GM18520 (cell line): ENCODE results near the gene HOXB4.

Source experiments
- ATAC-seq: cut with Tn5 transposase; IDR thresholded peaks from one replicate; pipeline ENCODE4 v1.9.1; 2021; ENCODE audit not compliant: unreplicated experiment

The HOXB4 gene

GRCh38 chr17:48601539-48602425 is 23.6 kb upstream of the HOXB4 start:
- no peak for ATAC-seq

GRCh38 chr17:48601207-48601538 is 23.0 kb upstream of the HOXB4 start:
- no peak for ATAC-seq

GRCh38 chr17:48600244-48601098 is 22.3 kb upstream of the HOXB4 start:
- no peak for ATAC-seq

GRCh38 chr17:48599354-48599753 is 21.2 kb upstream of the HOXB4 start:
- ATAC-seq = no peak

- no peak for ATAC-seq
Observed at GRCh38 chr17:48598736-48599135, 20.6 kb upstream of the HOXB4 start.

GRCh38 chr17:48597778-48598631 is 19.9 kb upstream of the HOXB4 start:
- no peak for ATAC-seq

GRCh38 chr17:48597528-48597777 is 19.3 kb upstream of the HOXB4 start:
- no peak for ATAC-seq

GRCh38 chr17:48596735-48597527 is 18.8 kb upstream of the HOXB4 start:
- no peak for ATAC-seq

- ATAC-seq = no peak
Observed at GRCh38 chr17:48596000-48596734, 18.0 kb upstream of the HOXB4 start.

- ATAC-seq = no peak
Observed at GRCh38 chr17:48595278-48595999, 17.3 kb upstream of the HOXB4 start.

- ATAC-seq = no peak
Observed at GRCh38 chr17:48594538-48595277, 16.6 kb upstream of the HOXB4 start.

GRCh38 chr17:48593840-48594537 is 15.8 kb upstream of the HOXB4 start:
- no peak for ATAC-seq

GRCh38 chr17:48593126-48593829 is 15.1 kb upstream of the HOXB4 start, which contains the start of gene HOXB5:
HOXB5 (minus strand) TSS chr17:48593779; CDS start chr17:48593682, 97 bp downstream.
- no peak for ATAC-seq

- no peak for ATAC-seq
Observed at GRCh38 chr17:48592577-48592976, 14.4 kb upstream of the HOXB4 start.

- no peak for ATAC-seq
Observed at GRCh38 chr17:48592057-48592514, 13.9 kb upstream of the HOXB4 start.

- no peak for ATAC-seq
Observed at GRCh38 chr17:48591255-48592056, 13.3 kb upstream of the HOXB4 start.
